ENCODE data around the gene TRAF1.

GRCh38 chr9:120885958-120886357 is 40.6 kb downstream of the TRAF1 start:
- TF ChIP-seq, protein P1, sequence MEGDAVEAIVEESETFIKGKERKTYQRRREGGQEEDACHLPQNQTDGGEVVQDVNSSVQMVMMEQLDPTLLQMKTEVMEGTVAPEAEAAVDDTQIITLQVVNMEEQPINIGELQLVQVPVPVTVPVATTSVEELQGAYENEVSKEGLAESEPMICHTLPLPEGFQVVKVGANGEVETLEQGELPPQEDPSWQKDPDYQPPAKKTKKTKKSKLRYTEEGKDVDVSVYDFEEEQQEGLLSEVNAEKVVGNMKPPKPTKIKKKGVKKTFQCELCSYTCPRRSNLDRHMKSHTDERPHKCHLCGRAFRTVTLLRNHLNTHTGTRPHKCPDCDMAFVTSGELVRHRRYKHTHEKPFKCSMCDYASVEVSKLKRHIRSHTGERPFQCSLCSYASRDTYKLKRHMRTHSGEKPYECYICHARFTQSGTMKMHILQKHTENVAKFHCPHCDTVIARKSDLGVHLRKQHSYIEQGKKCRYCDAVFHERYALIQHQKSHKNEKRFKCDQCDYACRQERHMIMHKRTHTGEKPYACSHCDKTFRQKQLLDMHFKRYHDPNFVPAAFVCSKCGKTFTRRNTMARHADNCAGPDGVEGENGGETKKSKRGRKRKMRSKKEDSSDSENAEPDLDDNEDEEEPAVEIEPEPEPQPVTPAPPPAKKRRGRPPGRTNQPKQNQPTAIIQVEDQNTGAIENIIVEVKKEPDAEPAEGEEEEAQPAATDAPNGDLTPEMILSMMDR (IDR thresholded peaks at IDR 0.05) = no peak
- TF ChIP-seq EP300 (IDR thresholded peaks at IDR 0.05) = no peak
- no peak for TF ChIP-seq POLR2AphosphoS5 (IDR thresholded peaks at IDR 0.05)
- no peak for TF ChIP-seq POLR2A (IDR thresholded peaks at IDR 0.05)

Measured in suprapubic skin (tissue), 4 donors.